Activated CD8-positive, alpha-beta T cell treated with anti-CD3 and anti-CD28 coated beads for 36 hours (primary cell): ENCODE data around the gene KXD1. TPM values are rescaled to one million over a fixed set of nuclear protein-coding genes. Genes with fewer than 3 reads are reported as not detected.

Experiments used
- ATAC-seq: fragments of 200-7000 bp; cut with Tn5 transposase; one replicate; pipeline ENCODE4 v1.10.0; 2021; ENCODE audit warnings: mild to moderate bottlenecking, moderate library complexity
- CTCF ChIA-PET: fragments of 350-600 bp; sonication (Branson Sonifier 250); formaldehyde crosslinking; loops from one replicate; lab custom pipeline; 2021; ENCODE audit warnings: antibody characterized with exemption; lab: Charles Lee
- POLR2A ChIA-PET: fragments of 350-600 bp; sonication (Branson Sonifier 250); formaldehyde crosslinking; loops from one replicate; lab custom pipeline; 2021; ENCODE audit warnings: antibody characterized with exemption; lab: Charles Lee
- DNase-seq: peaks from one replicate; pipeline ENCODE4 v3.0.0-alpha.2; 2020
- H3K27ac Mint-ChIP-seq: one replicate; pipeline ENCODE4 v1.8.0; 2021; ENCODE audit warnings: mild to moderate bottlenecking, mixed read lengths
- H3K27me3 Mint-ChIP-seq: one replicate; pipeline ENCODE4 v1.8.0; 2021; ENCODE audit warnings: mixed read lengths
- H3K36me3 Mint-ChIP-seq: one replicate; pipeline ENCODE4 v1.8.0; 2021; ENCODE audit warnings: low read depth, mixed read lengths
- H3K4me1 Mint-ChIP-seq: one replicate; pipeline ENCODE4 v1.8.0; 2021; ENCODE audit warnings: low read depth, mixed read lengths
- H3K4me3 Mint-ChIP-seq: one replicate; pipeline ENCODE4 v1.8.0; 2021; ENCODE audit warnings: mild to moderate bottlenecking, moderate library complexity, mixed read lengths
- H3K9me3 Mint-ChIP-seq: one replicate; pipeline ENCODE4 v1.8.0; 2021; ENCODE audit warnings: mixed read lengths
- CTCF ChIP-seq: fragments of 200-600 bp; IDR thresholded peaks from one replicate; pipeline ENCODE4 v1.8.0; 2022; ENCODE audit warnings: antibody characterized with exemption, mild to moderate bottlenecking
- intact Hi-C: fragments of 100-400 bp; cut with micrococcal nuclease; formaldehyde crosslinking; loops from one replicate; pipeline ENCODE4 v1.10.0; 2022
- total RNA-seq, 2 experiments: library from RNA; stranded (reverse); gene quantifications; one replicate each; pipeline ENCODE4 v1.2.3, GENCODE V29; 2021

KXD1 gene
- total RNA-seq, 2 experiments from 2014 or later, result 137 to 142 TPM

GRCh38 chr19:18566953-18567352 is 9.3 kb downstream of the KXD1 start:
- H3K27ac Mint-ChIP-seq, result no peak overlapping the region
- ChIA-PET CTCF (no interaction called here), POLR2A (no interaction called here)
- no peak for TF ChIP-seq CTCF
- H3K4me3 Mint-ChIP-seq, result no peak overlapping the region
- intact Hi-C loops, result no loop called here
- peaks cover 3% of the 10 kb centered on the region for H3K4me1 Mint-ChIP-seq
- DNase-seq (no peak), ATAC-seq (no peak)
- H3K36me3 Mint-ChIP-seq, result peaks cover 55% of the 10 kb centered on the region
- no peaks in the 10 kb centered on the region for H3K9me3 Mint-ChIP-seq
- H3K27me3 Mint-ChIP-seq, result no peaks in the 10 kb centered on the region

DNA sequence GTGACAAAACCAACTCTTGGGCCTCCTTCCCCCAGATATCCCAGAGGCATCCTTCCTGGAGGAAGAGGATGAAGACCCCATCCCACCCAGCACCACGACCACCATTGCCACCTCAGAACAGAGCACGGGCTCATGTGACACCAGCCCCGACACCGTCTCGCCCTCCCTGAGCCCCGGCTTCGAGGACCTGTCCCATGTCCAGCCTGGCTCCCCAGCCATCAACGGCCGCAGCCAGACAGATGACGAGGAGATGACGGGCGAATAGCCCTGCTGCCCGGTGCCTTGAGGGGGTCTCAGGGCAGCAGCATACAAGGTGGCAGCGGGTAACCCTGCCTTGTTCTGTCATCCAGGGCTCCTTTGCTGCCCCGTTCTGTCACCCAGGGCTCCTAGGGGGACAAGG is 10.7 kb downstream of the KXD1 start:
- no peaks in the 10 kb centered on the region for H3K9me3 Mint-ChIP-seq
- H3K27ac Mint-ChIP-seq, result no peak overlapping the region
- no peak overlapping the region for H3K4me3 Mint-ChIP-seq
- CTCF ChIA-PET, result no interaction called here
- ATAC-seq (no peak), DNase-seq (no peak)
- H3K36me3 Mint-ChIP-seq, result peaks cover 61% of the 10 kb centered on the region
- intact Hi-C loops, result no loop called here
- POLR2A ChIA-PET, result interaction anchor here (0.7 to 1.1 kb wide), 2 partner anchors 10 to 21 kb away, joined by 3 to 5 read pairs; no protein-coding TSS in a partner anchor
- peaks cover 13% of the 10 kb centered on the region for H3K4me1 Mint-ChIP-seq
- no peaks in the 10 kb centered on the region for H3K27me3 Mint-ChIP-seq
- no peak for TF ChIP-seq CTCF

DNA sequence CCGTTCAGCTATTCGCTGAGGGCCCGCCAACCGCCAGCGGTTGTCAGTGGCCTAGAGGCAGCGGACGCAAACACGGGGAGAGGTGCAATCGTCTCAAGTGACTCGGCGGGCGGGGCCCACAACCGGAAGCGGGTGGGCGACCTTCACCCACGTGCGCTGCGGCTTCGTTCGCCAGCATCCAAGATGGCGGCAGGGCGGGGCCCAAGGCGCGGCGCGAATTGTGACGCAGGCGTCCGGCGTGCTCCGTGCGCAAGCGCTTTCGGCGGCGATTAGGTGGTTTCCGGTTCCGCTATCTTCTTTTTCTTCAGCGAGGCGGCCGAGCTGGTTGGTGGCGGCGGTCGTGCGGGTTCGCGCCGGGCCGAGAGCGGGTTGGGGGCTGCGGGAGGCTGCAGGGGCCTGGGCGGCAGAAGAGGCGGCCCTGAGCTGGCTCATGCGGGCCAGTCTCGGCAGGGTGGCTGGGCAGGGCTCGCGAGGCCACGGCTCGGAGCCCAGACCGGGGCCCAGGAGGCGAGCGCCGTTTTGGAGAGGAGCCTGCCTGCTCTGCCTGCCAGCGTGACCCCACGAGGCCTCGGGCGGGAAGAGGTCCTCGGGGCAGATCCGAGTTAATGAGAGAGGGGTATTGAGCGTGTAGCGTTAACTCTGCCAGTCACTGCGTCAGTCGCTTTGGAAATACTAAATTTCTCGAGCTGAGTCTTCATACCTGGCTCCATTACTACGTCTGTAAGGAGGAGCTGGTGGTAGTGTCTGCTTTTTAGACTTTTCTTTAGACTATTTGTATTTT is 14.1 kb downstream of the KXD1 start, which contains the start of gene UBA52:
Gene UBA52 (plus strand): TSS at position 294 of the 781 bp plus-strand sequence. CDS start 1,444 bp downstream, outside the sequence.
- peaks cover 68% of the 10 kb centered on the region for H3K36me3 Mint-ChIP-seq
- H3K27ac Mint-ChIP-seq, result peak within 1 kb of the TSS; percentile 91
- intact Hi-C loops, result loop anchor here (5.0 to 10.0 kb wide), 2 partner anchors 49 to 107 kb away; partner anchors contain the start of gene ELL
- ATAC-seq, result peak; percentile 92
- peak; percentile 99 for DNase-seq
- peaks cover 29% of the 10 kb centered on the region for H3K4me1 Mint-ChIP-seq
- ChIA-PET CTCF (interaction anchor here (0.6 to 2.5 kb wide), 12 partner anchors 9 to 121 kb away, joined by 3 to 37 read pairs (median 6); partner anchors contain the start of genes ELL, KXD1 and REX1BD), POLR2A (interaction anchor here (0.6 to 4.5 kb wide), 20 partner anchors 10 to 434 kb away, joined by 3 to 51 read pairs (median 5); partner anchors contain the start of genes COPE, DDX49, ELL and FKBP8)
- no peaks in the 10 kb centered on the region for H3K9me3 Mint-ChIP-seq
- TF ChIP-seq CTCF, result no peak
- peak within 1 kb of the TSS; percentile 87 for H3K4me3 Mint-ChIP-seq
- no peaks in the 10 kb centered on the region for H3K27me3 Mint-ChIP-seq

- Mint-ChIP-seq H3K4me1 (peaks cover 32% of the 10 kb centered on the region), H3K27ac (peak overlapping the region; percentile 61), H3K9me3 (no peaks in the 10 kb centered on the region), H3K27me3 (no peaks in the 10 kb centered on the region), H3K4me3 (peak overlapping the region; percentile 12), H3K36me3 (peaks cover 50% of the 10 kb centered on the region)
- ChIA-PET CTCF (no interaction called here), POLR2A (interaction anchor here (0.6 to 4.3 kb wide), 2 partner anchors 14 to 158 kb away, joined by 3 to 51 read pairs; partner anchors contain the start of gene REX1BD)
- intact Hi-C loops, result loop anchor here (5.0 to 10.0 kb wide), 2 partner anchors 52 to 110 kb away; partner anchors contain the start of gene ELL
- ATAC-seq, result no peak
- no peak for TF ChIP-seq CTCF
- no peak for DNase-seq
Observed at GRCh38 chr19:18574691-18575291, 17.1 kb downstream of the KXD1 start.
